Measurements from ENCODE around the gene MAMSTR.
A peak's percentile ranks its signal among the peaks of the same experiment; 100 is the strongest.
"Not testable (repeated sequence)": the region's sequence is repeated elsewhere in the genome, so short reads cannot be mapped to it uniquely, and the experiment has no call there.

Gene MAMSTR

DNA sequence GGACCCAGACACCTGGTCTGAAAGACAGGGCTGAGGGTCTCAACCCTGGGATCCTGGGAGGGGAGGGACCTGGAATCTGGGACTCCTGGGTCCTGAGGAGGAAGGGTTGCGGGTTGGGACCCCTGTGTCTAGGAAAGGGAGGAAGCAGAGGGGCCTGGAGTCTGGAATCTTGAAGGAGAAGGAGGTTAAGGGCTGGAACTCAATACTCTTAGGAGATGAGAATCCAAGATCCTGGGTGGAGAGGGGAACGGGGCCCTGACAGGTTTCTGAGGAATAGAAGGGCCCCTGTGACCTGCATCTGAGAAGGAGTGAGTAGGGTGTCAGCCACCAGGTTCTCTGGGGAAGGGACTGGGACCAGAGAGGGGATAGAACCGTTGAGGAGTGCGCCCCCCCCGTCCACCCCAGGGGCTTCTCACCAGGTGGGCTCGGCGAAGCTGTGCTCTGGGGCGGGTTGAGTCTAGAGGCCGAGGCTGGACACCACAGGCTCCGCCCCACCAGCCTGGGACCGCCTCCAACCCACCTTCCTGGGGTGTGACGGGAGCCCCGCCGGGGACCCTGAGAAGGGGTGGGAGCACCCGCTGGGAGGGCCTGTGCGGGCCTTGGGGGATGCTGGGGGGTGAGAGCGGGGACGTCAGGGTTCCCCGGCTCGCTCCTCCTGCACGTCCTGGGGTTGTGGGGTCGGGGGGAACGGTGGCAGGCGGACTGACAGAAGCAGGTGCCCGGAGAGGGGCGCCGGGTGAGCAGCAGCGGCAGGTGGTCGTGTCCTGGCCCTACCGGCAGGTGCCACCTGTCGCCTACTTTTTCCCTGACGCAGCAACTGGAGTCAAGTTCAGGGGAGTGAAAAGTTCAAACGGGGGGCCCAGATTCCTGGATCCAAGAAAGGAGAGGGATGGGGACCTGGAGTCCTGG lies at the start of gene MAMSTR:
Gene MAMSTR, minus strand, starts transcription at position 463 of the 909 bp plus-strand sequence. CDS start 694 bp downstream, outside the sequence.
- DNase-seq (ENCODE audit: low read depth), result no peak

- no peak for DNase-seq (ENCODE audit: low read depth)
Observed at GRCh38 chr19:48768994-48769713, 49.6 kb upstream of the MAMSTR start.

- DNase-seq (ENCODE audit: low read depth), result not testable (repeated sequence)
Observed at GRCh38 chr19:48768171-48768753, 48.7 kb upstream of the MAMSTR start.

- not testable (repeated sequence) for DNase-seq (ENCODE audit: low read depth)
Observed at GRCh38 chr19:48765816-48766215, 46.3 kb upstream of the MAMSTR start.

DNA sequence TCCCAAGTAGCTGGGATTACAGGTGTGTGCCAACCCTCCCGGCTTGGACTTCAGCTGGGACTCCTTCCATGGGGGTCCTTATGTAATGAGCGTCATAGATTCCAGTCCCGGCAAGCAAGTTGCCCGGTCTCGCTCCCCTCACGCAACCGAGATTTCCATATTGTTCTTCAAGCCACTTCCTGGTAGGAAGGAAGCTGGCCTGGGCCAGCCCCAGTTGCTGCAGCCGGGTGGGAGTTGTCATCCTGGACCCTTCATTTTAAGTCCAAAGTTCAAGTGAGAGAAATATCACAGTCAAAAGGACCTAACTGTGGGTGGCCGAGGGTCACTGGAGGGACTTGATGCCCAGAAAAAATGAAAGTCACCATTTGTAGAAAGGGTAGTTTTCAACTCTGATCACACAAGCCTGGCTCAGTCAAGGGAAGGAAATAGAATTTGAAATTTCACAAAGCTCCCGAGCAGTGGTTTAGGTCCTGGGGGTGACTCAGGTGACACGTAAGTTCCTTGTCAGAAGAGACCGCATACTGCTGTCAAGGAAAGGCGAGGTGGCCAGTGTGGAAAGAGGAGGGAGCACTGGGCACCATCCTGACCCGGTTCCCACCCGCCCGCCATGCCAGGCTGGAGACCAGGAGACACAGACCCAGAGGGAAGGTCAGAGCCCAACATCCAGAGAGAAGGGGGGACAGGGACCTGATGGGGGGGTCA lies 41.1 kb upstream of the MAMSTR start:
- DNase-seq (ENCODE audit: low read depth), result no peak

- no peak for DNase-seq (ENCODE audit: low read depth)
Observed at GRCh38 chr19:48757741-48758144, 38.2 kb upstream of the MAMSTR start.

DNA sequence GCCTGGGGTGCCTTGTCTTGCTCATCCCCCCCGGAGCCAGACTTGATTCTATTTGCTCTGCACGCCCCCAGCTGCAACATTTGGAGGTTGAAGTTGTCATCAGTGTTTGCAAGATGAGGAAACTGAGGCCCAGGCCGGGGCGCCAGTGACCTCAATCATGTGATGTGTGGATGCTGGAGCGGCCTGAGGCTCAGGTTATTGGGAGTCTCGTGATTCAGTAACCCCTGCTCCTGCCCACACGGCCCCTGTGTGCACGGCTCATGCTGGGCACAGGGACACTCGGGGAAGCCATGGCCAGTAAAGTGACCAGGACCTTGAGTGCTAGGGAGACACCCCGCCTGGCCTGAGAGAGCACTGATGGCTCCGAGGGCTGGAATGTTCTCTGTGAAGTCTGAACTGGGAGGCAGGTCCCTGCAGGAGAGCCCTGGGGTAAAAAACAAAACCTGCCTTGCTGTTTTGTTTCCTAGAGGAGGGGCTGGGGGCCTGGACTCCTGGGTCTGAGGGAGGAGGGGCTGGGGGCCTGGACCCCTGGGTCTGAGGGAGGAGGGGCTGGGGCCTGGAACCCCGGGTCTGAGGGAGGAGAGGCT lies 37.7 kb upstream of the MAMSTR start:
- no peak for DNase-seq (ENCODE audit: low read depth)

- DNase-seq (ENCODE audit: low read depth), result no peak
Observed at GRCh38 chr19:48756686-48757085, 37.2 kb upstream of the MAMSTR start.

GRCh38 chr19:48756212-48756611 lies 36.7 kb upstream of the MAMSTR start:
- DNase-seq (ENCODE audit: low read depth), result no peak

GRCh38 chr19:48755787-48756186 lies 36.3 kb upstream of the MAMSTR start:
- DNase-seq (ENCODE audit: low read depth), result no peak

DNA sequence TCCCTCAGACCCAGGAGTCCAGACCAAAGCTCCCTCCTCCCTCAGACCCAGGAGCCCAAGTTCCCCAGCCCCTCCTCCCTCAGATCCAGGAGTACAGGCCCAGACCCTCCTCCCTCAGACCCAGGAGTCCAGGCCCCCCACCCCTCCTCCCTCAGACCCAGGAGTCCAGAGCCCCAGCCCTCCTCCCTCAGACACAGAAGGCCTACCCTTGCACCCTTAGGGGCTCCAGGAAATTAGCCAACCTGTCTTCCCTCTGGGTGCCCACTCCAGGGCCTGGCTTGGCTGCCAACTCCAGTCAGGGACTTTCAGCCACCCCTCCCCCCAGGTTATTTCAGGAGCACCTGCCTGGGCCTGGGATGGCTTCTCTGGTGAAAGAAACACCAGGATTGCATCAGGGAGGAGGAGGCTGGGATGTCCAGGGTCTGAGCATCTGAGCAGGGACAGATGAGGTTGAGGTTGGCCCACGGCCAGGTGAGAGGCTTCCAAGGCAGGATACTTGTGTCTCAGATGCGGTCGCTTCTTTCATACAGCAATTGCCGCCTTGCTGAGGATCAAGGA lies 35.6 kb upstream of the MAMSTR start, which contains the start of gene FGF21:
Gene FGF21, plus strand, starts transcription at position 441 of the 558 bp plus-strand sequence. CDS start 713 bp downstream, outside the sequence.
- DNase-seq (ENCODE audit: low read depth), result no peak

GRCh38 chr19:48752496-48753365 lies 33.2 kb upstream of the MAMSTR start, which contains the start of gene FUT1:
FUT1 (minus strand) TSS chr19:48752641; CDS start chr19:48751281, 1,360 bp downstream.
- peak; percentile 87 for DNase-seq (ENCODE audit: low read depth)

DNA sequence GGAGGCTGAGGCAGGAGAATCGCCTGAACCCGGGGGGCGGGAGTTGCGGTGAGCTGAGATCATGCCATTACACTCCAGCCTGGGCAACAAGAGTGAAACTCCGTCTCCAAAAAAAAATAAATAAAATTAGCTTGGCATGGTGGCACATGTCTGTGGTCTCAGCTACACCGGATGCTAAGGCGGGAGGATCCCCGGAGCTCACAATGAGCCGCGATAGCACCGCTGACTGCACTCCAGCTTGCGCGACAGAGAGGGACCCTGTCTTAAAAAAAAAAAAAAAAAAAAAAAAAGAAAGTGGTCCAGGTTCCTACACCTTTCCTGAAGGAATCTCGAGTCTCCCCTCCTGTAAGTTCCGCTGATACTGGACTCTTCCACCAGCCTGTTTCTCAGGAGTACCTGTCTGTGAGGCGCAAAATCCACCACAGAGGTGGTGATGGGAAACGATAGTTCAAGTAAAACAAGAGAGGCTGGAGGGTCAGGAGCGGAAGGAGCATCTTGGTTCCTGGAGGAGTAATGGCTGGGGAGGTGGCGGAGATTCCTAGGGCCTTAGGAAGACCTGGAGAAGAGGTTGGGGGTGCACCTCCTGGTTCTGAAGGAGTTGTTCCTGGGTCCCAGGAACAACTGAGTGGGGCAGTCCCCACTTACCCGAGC lies 32.4 kb upstream of the MAMSTR start:
- no peak for DNase-seq (ENCODE audit: low read depth)

DNA sequence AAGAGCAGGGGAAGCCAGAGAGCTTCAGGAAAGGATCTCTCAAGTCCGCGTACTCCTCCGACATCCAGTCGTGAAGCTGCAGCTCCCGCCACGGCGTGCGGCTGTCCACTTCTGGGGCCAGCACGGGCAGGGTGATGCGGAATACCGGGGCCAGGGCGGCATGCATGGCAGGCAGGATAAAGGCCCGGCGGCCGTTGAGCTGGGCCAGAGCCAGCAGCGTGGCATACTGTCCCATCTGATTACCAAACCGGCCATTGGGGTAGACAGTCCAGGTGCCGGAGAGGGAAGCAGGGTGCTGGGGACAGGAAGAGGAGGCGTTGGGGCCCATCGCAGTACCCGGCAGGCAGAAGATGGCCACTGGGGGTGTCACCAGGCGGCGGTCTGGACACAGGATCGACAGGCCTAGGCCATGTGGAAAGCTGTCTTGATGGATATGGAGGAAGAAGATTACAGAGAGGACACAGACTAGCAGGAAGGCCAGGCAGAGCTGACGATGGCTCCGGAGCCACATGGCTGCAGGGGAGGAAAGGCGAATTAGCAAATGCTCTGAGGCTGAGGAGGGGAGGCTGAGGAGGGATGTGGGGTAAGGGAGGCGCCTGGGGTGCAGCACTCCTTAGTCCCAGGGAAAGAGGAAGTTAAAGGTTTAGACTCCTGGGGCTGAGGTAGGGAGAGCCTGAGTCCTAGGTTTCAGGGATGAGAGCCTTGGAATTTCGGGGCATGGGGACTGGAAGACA lies 31.4 kb upstream of the MAMSTR start:
- no peak for DNase-seq (ENCODE audit: low read depth)

DNA sequence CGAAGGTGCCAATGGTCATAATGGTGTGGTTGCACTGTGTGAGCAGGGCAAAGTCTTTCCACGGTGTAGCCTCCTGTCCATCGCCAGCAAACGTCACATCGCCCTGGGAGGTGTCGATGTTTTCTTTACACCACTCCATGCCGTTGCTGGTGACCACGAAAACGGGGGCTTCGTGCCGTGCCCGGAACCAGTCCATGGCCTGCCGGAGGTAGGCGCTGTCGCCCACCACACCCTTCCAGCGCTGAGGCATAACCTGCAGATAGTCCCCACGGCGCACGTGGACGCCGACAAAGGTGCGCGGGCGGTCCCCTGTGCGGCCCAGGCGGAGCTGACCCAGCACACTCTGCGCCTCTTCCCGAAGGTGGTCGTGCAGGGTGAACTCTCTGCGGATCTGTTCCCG lies 30.8 kb upstream of the MAMSTR start:
- DNase-seq (ENCODE audit: low read depth), result no peak

- no peak for DNase-seq (ENCODE audit: low read depth)
Observed at GRCh38 chr19:48749571-48750198, 30.2 kb upstream of the MAMSTR start.

DNA sequence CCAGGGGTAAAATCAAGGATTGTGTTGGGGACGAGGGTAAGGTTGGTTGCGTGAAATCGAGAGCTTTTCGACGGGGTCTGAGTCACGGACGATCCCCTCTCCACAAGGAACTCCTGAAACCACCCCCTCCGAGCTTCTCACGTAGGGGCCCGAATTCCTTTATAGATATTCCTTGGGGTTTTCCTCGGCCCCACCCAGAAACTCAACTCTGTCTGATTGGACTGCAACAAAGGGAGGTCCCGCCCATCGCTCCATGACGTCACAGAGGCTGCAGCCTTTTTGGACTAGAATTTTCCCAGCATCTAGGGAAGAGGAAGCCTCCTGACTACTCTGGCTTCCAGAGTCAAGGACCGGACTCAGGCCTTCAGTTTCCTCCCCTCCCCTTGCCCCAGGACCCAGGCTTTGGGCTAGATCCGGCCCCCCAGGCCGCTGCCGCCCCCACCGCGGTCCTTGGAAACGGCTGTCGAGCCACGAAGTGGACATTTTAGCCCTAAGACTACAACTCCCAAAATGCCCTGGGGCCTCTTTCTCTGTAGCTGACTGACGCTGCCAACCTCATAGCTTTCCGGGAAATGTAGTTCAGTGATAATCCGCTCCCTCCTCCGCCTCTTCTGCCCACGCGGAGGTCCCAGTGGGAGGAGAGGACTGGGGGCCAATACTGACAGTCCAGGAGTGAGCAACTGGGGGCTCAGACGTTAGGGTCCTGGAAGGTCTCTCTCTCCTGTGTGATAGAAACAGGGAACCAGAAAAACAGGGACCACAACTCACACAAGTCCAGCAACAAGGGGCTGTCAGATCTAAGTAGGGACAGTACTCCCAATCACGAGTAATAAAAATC lies 27.4 kb upstream of the MAMSTR start, which contains the start of gene IZUMO1:
Gene IZUMO1, minus strand, starts transcription at position 172 of the 838 bp plus-strand sequence. CDS start 1,050 bp downstream, outside the sequence.
- no peak for DNase-seq (ENCODE audit: low read depth)
